ENCODE measurements around the gene CDH13. TPM values are rescaled to one million over a fixed set of nuclear protein-coding genes. Genes with fewer than 3 reads are reported as not detected.
A peak's percentile ranks its signal among the peaks of the same experiment; 100 is the strongest.

Gene CDH13
- total RNA-seq, 4 donors from 2014 or later = 5.8 to 36.7 (median 20.4) TPM

GRCh38 chr16:83813823-83814658 lies 1187.3 kb downstream of the CDH13 start:
- intact Hi-C loops (cut with DNase I; ENCODE audit: low total_unique reads) = no loop called here
- in situ Hi-C loops (cut with MboI; ENCODE audit: low sequenced_read_pairs in 4 of 4) = loop anchor here in 2 of 4 donors (10.0 to 25.0 kb wide), 3 partner anchors 148 to 373 kb away; partner anchors contain the start of genes ADAD2 (in 1 of the 2), NECAB2 (in 1 of the 2), OSGIN1 (in 1 of the 2) and TAF1C (in 1 of the 2)
- no peak overlapping the region for H3K27ac ChIP-seq
- H3K4me3 ChIP-seq = no peak overlapping the region
- H3K9me3 ChIP-seq = no peaks in the 10 kb centered on the region
- peaks cover 10 to 13% of the 10 kb centered on the region in 2 donors for H3K4me1 ChIP-seq
- no peaks in the 10 kb centered on the region for H3K27me3 ChIP-seq
- ATAC-seq (peak; percentile 30 to 39), DNase-seq (no peak)
- TF ChIP-seq CTCF (IDR thresholded peaks at IDR 0.05 in 4 of 5, conservative IDR thresholded peaks at IDR 0.05 in 1 of 5) (no peak), POLR2A (IDR thresholded peaks at IDR 0.05) (no peak)
- peaks cover 0 to 29% of the 10 kb centered on the region in 2 donors for H3K36me3 ChIP-seq

DNA sequence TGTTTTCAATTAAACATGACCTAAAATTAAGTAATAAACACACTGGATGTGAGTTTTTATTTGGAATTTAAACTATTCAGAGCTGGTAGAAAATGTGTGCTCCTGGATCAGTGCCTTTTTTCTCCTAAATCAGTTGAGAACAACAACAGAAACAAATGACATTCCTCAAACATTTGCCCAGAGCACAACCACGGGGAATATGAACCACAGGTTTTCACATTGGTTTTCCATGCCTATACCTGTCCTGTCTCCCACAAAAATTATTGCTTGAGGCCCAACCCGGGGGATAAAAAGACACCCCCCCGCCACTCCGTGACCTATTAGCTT lies 1187.9 kb downstream of the CDH13 start:
- Histone ChIP-seq H3K36me3 (peaks cover 0 to 29% of the 10 kb centered on the region in 2 donors), H3K27ac (no peak overlapping the region), H3K4me3 (no peak overlapping the region), H3K9me3 (no peaks in the 10 kb centered on the region), H3K27me3 (no peaks in the 10 kb centered on the region), H3K4me1 (peaks cover 8 to 11% of the 10 kb centered on the region in 2 donors)
- intact Hi-C loops (cut with DNase I; ENCODE audit: low total_unique reads) = no loop called here
- DNase-seq (no peak), ATAC-seq (no peak)
- in situ Hi-C loops (cut with MboI; ENCODE audit: low sequenced_read_pairs in 4 of 4) = loop anchor here in 2 of 4 donors (10.0 to 25.0 kb wide), 3 partner anchors 148 to 373 kb away; partner anchors contain the start of genes ADAD2 (in 1 of the 2), NECAB2 (in 1 of the 2), OSGIN1 (in 1 of the 2) and TAF1C (in 1 of the 2)
- TF ChIP-seq POLR2A (IDR thresholded peaks at IDR 0.05) = no peak

DNA sequence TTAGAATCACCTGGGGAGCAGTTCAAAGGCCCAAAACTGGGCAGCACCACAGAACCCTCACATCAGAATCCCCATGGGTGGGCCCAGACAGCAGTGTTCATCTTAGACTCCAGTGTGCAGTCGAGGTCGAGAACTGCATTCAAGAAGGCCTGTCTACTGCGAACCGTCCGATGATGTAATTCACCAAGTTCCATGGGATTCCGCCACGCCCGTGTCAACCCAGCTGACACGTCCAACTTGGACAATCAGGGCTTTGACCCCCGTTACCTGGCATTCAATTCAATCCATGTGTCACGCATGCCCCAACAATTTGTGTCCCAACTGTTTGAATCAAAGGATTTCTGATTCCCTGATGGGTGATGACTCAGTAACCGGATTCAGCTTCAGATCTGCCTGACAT lies 1190.3 kb downstream of the CDH13 start:
- Histone ChIP-seq H3K27ac (no peak overlapping the region), H3K4me3 (no peak overlapping the region), H3K36me3 (peaks cover 0 to 8% of the 10 kb centered on the region in 2 donors), H3K27me3 (no peaks in the 10 kb centered on the region), H3K4me1 (peaks cover 0 to 8% of the 10 kb centered on the region in 2 donors), H3K9me3 (no peaks in the 10 kb centered on the region)
- TF ChIP-seq POLR2A (IDR thresholded peaks at IDR 0.05) = no peak
- no peak for TF ChIP-seq CTCF (IDR thresholded peaks at IDR 0.05 in 4 of 5, conservative IDR thresholded peaks at IDR 0.05 in 1 of 5)
- in situ Hi-C loops (cut with MboI; ENCODE audit: low sequenced_read_pairs in 4 of 4) = loop anchor here in 2 of 4 donors (10.0 to 25.0 kb wide), 3 partner anchors 145 to 370 kb away; partner anchors contain the start of genes ADAD2 (in 1 of the 2), NECAB2 (in 1 of the 2), OSGIN1 (in 1 of the 2) and TAF1C (in 1 of the 2)
- ATAC-seq (no peak), DNase-seq (no peak)
- intact Hi-C loops (cut with DNase I; ENCODE audit: low total_unique reads) = no loop called here

DNA sequence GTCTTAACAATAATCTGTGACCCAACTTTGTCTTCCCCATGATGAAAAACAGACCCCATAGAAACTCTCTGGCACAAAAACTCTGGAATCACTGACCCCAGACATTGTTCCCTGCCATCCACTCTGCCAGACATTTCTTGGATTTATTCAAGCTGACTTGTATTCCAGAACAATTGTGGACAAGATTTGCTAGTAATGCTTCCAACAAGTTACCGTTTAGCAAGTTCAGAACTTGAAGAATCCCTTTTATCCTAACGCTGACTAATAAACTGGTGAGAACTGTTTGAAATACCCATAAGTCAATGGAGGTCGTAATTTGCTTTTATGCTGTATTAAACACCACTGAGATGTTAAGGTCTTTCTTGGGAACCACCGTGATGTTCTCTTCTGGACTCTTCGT lies 1191.5 kb downstream of the CDH13 start:
- DNase-seq (no peak), ATAC-seq (no peak)
- Histone ChIP-seq H3K36me3 (no peaks in the 10 kb centered on the region), H3K4me1 (peaks cover 0 to 8% of the 10 kb centered on the region in 2 donors), H3K9me3 (no peaks in the 10 kb centered on the region), H3K27ac (no peak overlapping the region), H3K4me3 (no peak overlapping the region), H3K27me3 (no peaks in the 10 kb centered on the region)
- TF ChIP-seq CTCF (IDR thresholded peaks at IDR 0.05 in 4 of 5, conservative IDR thresholded peaks at IDR 0.05 in 1 of 5) (no peak), POLR2A (IDR thresholded peaks at IDR 0.05) (no peak)
- intact Hi-C loops (cut with DNase I; ENCODE audit: low total_unique reads) = no loop called here
- in situ Hi-C loops (cut with MboI; ENCODE audit: low sequenced_read_pairs in 4 of 4) = loop anchor here in 2 of 4 donors (10.0 to 25.0 kb wide), 3 partner anchors 144 to 369 kb away; partner anchors contain the start of genes ADAD2 (in 1 of the 2), NECAB2 (in 1 of the 2), OSGIN1 (in 1 of the 2) and TAF1C (in 1 of the 2)

DNA sequence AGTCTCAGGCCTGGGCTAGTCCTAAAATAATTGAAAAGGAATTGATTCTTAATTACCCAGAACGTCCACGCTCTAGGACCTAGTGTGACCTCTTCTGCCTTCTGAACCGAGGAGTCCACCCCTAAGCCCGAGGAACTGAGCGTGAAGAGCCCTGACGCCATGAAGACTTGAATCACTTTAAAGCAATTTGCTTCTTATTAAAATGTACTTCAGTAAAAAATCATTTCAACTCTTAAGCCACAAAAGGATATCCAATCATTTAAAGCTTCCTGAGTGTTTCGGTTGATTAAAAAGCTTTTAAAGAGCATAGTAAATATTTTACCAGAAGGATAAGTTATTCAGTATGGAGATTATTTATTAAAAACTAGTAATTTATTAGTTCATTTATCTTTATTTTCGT lies 1192.6 kb downstream of the CDH13 start:
- DNase-seq (no peak), ATAC-seq (no peak)
- no peaks in the 10 kb centered on the region for H3K9me3 ChIP-seq
- H3K4me1 ChIP-seq = peaks cover 0 to under 1% of the 10 kb centered on the region in 2 donors
- in situ Hi-C loops (cut with MboI; ENCODE audit: low sequenced_read_pairs in 4 of 4) = loop anchor here in 2 of 4 donors (10.0 to 25.0 kb wide), 3 partner anchors 143 to 368 kb away; partner anchors contain the start of genes ADAD2 (in 1 of the 2), NECAB2 (in 1 of the 2), OSGIN1 (in 1 of the 2) and TAF1C (in 1 of the 2)
- H3K36me3 ChIP-seq = no peaks in the 10 kb centered on the region
- H3K27me3 ChIP-seq = no peaks in the 10 kb centered on the region
- TF ChIP-seq POLR2A (IDR thresholded peaks at IDR 0.05) = no peak
- no peak for TF ChIP-seq CTCF (IDR thresholded peaks at IDR 0.05 in 4 of 5, conservative IDR thresholded peaks at IDR 0.05 in 1 of 5)
- no peak overlapping the region for H3K27ac ChIP-seq
- intact Hi-C loops (cut with DNase I; ENCODE audit: low total_unique reads) = no loop called here
- no peak overlapping the region for H3K4me3 ChIP-seq
